OCI-LY3 (cell line): ENCODE measurements around the gene FANCD2.

Experiments used
- H2AFZ ChIP-seq: fragments of 200-600, 300-600 bp; shearing (Covaris generic); 2 replicates; pipeline ENCODE4 v1.6.0; 2014; ENCODE audit warnings: antibody characterized with exemption, low read depth, low read length
- H3K27ac ChIP-seq: fragments of 200-600, 300-600 bp; sonication (generic); 2 replicates; pipeline ENCODE4 v1.5.1; 2014; ENCODE audit warnings: mild to moderate bottlenecking, low read length, moderate library complexity, mixed read lengths
- H3K27me3 ChIP-seq: fragments of 200-600, 300-600 bp; sonication (generic); 2 replicates; pipeline ENCODE4 v1.6.1; 2014; ENCODE audit warnings: low read depth, low read length, mixed read lengths
- H3K36me3 ChIP-seq: fragments of 200-600, 300-600 bp; sonication (generic); replicated peaks from 2 replicates; pipeline ENCODE3; 2014; ENCODE audit warnings: low read depth, low read length, mixed read lengths
- H3K4me1 ChIP-seq: fragments of 300-600, 200-600 bp; sonication (generic); 2 replicates; pipeline ENCODE4 v1.6.1; 2014; ENCODE audit warnings: low read length, mixed read lengths
- H3K4me2 ChIP-seq: fragments of 200-600, 300-600 bp; sonication (generic); 2 replicates; pipeline ENCODE4 v1.6.1; 2014; ENCODE audit warnings: low read length, mixed read lengths
- H3K4me3 ChIP-seq: fragments of 300-600, 200-600 bp; sonication (generic); 2 replicates; pipeline ENCODE4 v1.5.1; 2014; ENCODE audit warnings: antibody characterized with exemption, mild to moderate bottlenecking, low read length, moderate library complexity
- H3K79me2 ChIP-seq: fragments of 300-600, 200-600 bp; shearing (Covaris generic); 2 replicates; pipeline ENCODE4 v1.6.1; 2014; ENCODE audit warnings: mild to moderate bottlenecking, low read length, mixed read lengths
- H3K9ac ChIP-seq: fragments of 300-600, 200-600 bp; shearing (Covaris generic); 2 replicates; pipeline ENCODE4 v1.6.0; 2014; ENCODE audit warnings: mild to moderate bottlenecking, low read length, moderate library complexity
- H3K9me3 ChIP-seq: fragments of 200-600, 300-600 bp; shearing (Covaris generic); 2 replicates; pipeline ENCODE4 v1.6.1; 2014; ENCODE audit warnings: low read length, mixed read lengths; ENCODE audit not compliant: insufficient read depth
- H4K20me1 ChIP-seq: fragments of 200-600, 300-600 bp; sonication (generic); 2 replicates; pipeline ENCODE4 v1.6.1; 2016; ENCODE audit warnings: low read length, mixed read lengths; ENCODE audit not compliant: insufficient read depth
- EZH2phosphoT487 ChIP-seq: fragments of 200-600 bp; shearing (Covaris generic); IDR thresholded peaks from 2 replicates; pipeline ENCODE4 v1.6.1; 2018; ENCODE audit warnings: antibody characterized with exemption, mixed run types, low read depth
- TF ChIP-seq, protein P1 (sequence below): fragments of 200-600, 300-600 bp; sonication (generic); IDR thresholded peaks from 2 replicates; pipeline ENCODE4 v1.5.1; 2014; ENCODE audit warnings: antibody characterized with exemption, low read length, low read depth

Gene FANCD2

DNA sequence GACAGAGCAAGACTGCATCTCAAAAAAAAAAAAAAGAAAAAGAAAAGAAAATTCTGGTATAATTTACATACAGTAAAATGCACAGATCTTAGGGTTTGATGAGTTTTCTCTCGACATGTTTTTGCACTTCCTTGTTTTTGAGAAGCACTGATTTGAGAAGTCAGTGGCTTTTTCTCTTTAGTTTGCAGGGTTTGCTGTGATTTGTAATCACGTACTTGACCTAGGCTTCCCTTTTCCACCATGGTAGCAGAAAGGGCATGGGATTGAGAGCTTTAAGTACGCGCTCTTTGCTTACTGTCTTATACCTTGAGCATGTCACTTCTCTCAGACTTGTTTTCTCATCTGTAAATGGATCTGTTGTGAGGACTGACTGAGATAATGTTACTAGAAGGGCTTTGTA is 119.4 kb downstream of the FANCD2 start:
- H3K36me3 ChIP-seq = peaks cover 40% of the 10 kb centered on the region
- no peak overlapping the region for H3K4me2 ChIP-seq
- H3K9ac ChIP-seq = no peak overlapping the region
- no peak overlapping the region for H3K27ac ChIP-seq
- no peaks in the 10 kb centered on the region for H3K9me3 ChIP-seq
- peaks cover 23% of the 10 kb centered on the region for H4K20me1 ChIP-seq
- no peak overlapping the region for H2AFZ ChIP-seq
- TF ChIP-seq EZH2phosphoT487 = no peak
- TF ChIP-seq, protein P1, sequence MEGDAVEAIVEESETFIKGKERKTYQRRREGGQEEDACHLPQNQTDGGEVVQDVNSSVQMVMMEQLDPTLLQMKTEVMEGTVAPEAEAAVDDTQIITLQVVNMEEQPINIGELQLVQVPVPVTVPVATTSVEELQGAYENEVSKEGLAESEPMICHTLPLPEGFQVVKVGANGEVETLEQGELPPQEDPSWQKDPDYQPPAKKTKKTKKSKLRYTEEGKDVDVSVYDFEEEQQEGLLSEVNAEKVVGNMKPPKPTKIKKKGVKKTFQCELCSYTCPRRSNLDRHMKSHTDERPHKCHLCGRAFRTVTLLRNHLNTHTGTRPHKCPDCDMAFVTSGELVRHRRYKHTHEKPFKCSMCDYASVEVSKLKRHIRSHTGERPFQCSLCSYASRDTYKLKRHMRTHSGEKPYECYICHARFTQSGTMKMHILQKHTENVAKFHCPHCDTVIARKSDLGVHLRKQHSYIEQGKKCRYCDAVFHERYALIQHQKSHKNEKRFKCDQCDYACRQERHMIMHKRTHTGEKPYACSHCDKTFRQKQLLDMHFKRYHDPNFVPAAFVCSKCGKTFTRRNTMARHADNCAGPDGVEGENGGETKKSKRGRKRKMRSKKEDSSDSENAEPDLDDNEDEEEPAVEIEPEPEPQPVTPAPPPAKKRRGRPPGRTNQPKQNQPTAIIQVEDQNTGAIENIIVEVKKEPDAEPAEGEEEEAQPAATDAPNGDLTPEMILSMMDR = no peak
- no peak overlapping the region for H3K4me3 ChIP-seq
- H3K27me3 ChIP-seq = no peaks in the 10 kb centered on the region
- peaks cover 18% of the 10 kb centered on the region for H3K4me1 ChIP-seq
- peaks cover 79% of the 10 kb centered on the region for H3K79me2 ChIP-seq

DNA sequence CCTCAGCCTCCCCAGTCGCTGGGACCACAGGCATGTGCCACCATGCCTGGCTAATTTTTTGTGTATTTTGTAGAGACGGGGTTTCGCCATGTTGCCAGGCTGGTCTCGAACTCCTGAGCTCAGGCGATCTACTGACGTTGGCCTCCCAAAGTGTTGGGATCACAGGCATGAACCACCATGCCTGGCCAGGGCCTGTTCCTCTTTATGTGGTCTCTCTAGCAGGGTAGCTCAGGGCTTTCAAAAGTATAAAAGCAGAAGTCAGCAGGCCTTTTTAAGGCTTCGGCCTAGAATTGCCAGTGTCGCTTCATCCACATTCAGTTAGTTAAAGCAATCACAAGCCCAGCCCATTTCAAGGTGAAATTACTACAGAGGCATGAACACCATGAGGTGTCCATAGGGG is 123.0 kb downstream of the FANCD2 start:
- no peak overlapping the region for H3K27ac ChIP-seq
- H3K36me3 ChIP-seq = peaks cover 35% of the 10 kb centered on the region
- H3K9me3 ChIP-seq = no peaks in the 10 kb centered on the region
- H2AFZ ChIP-seq = no peak overlapping the region
- H3K4me3 ChIP-seq = no peak overlapping the region
- no peak overlapping the region for H3K4me2 ChIP-seq
- peaks cover 53% of the 10 kb centered on the region for H3K79me2 ChIP-seq
- peaks cover 6% of the 10 kb centered on the region; the same call in 1 of the 2 replicates for H4K20me1 ChIP-seq
- H3K9ac ChIP-seq = no peak overlapping the region
- no peaks in the 10 kb centered on the region for H3K27me3 ChIP-seq
- TF ChIP-seq, protein P1 = no peak
- TF ChIP-seq EZH2phosphoT487 = no peak
- no peaks in the 10 kb centered on the region for H3K4me1 ChIP-seq

DNA sequence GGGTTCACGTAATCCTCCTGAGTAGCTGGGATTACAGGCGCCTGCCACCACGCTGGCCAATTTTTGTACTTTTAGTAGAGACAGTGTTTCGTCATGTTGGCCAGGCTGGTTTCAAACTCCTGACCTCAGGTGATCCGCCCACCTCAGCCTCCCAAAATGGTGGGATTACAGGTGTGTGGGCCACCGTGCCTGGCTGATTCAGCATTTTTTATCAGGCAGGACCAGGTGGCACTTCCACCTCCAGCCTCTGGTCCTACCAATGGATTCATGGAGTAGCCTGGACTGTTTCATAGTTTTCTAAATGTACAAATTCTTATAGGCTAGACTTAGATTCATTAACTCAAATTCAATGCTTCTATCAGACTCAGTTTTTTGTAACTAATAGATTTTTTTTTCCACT is 124.8 kb downstream of the FANCD2 start:
- H3K9me3 ChIP-seq = no peaks in the 10 kb centered on the region
- no peaks in the 10 kb centered on the region for H3K4me1 ChIP-seq
- no peak overlapping the region for H2AFZ ChIP-seq
- H4K20me1 ChIP-seq = no peaks in the 10 kb centered on the region; the same call in 1 of the 2 replicates
- H3K4me3 ChIP-seq = no peak overlapping the region
- H3K27ac ChIP-seq = no peak overlapping the region
- H3K9ac ChIP-seq = no peak overlapping the region
- H3K27me3 ChIP-seq = no peaks in the 10 kb centered on the region
- no peak overlapping the region for H3K4me2 ChIP-seq
- H3K79me2 ChIP-seq = peaks cover 35% of the 10 kb centered on the region
- TF ChIP-seq, protein P1 = no peak
- no peak for TF ChIP-seq EZH2phosphoT487
- peaks cover 35% of the 10 kb centered on the region for H3K36me3 ChIP-seq
